CD4-positive, alpha-beta T cell treated with Interleukin-1 beta for 1 hour (primary cell): ENCODE results near the gene TMEM11.
"Not testable (repeated sequence)": the region's sequence is repeated elsewhere in the genome, so short reads cannot be mapped to it uniquely, and the experiment has no call there.

Experiments
- DNase-seq, 2 donors: peaks; one replicate each; pipeline ENCODE4 v3.0.0-alpha.2; 2020 to 2022

TMEM11 gene

GRCh38 chr17:21210411-21211076 lies 3.4 kb downstream of the TMEM11 start:
- DNase-seq, result no peak

GRCh38 chr17:21209511-21210175 lies 4.3 kb downstream of the TMEM11 start:
- DNase-seq, result no peak

GRCh38 chr17:21208352-21208751 lies 5.6 kb downstream of the TMEM11 start:
- DNase-seq, result no peak

- no peak for DNase-seq
These were observed 9.0 kb downstream of the TMEM11 start for GRCh38 chr17:21204935-21205334.

- no peak for DNase-seq
These were observed 11.4 kb downstream of the TMEM11 start for GRCh38 chr17:21202512-21202911.

GRCh38 chr17:21201874-21202273 lies 12.1 kb downstream of the TMEM11 start:
- DNase-seq, result no peak

GRCh38 chr17:21201298-21201595 lies 12.7 kb downstream of the TMEM11 start:
- DNase-seq, result no peak

- no peak for DNase-seq
These were observed 13.2 kb downstream of the TMEM11 start for GRCh38 chr17:21200590-21201297.

- DNase-seq, result no peak
These were observed 14.1 kb downstream of the TMEM11 start for GRCh38 chr17:21199856-21200255.

- DNase-seq, result no peak
These were observed 14.7 kb downstream of the TMEM11 start for GRCh38 chr17:21199311-21199710.

GRCh38 chr17:21198411-21198810 lies 15.6 kb downstream of the TMEM11 start:
- no peak for DNase-seq

GRCh38 chr17:21196126-21196525 lies 17.8 kb downstream of the TMEM11 start:
- no peak for DNase-seq

GRCh38 chr17:21194703-21195102 lies 19.3 kb downstream of the TMEM11 start:
- no peak for DNase-seq

GRCh38 chr17:21194226-21194625 lies 19.7 kb downstream of the TMEM11 start:
- DNase-seq, result no peak

GRCh38 chr17:21193031-21193430 lies 20.9 kb downstream of the TMEM11 start:
- no peak for DNase-seq

GRCh38 chr17:21192414-21192813 lies 21.5 kb downstream of the TMEM11 start:
- not testable (repeated sequence) for DNase-seq

GRCh38 chr17:21191698-21192097 lies 22.3 kb downstream of the TMEM11 start:
- DNase-seq, result no peak

- no peak for DNase-seq
These were observed 23.9 kb downstream of the TMEM11 start for GRCh38 chr17:21190078-21190477.

GRCh38 chr17:21189361-21189760 lies 24.6 kb downstream of the TMEM11 start:
- DNase-seq, result no peak

GRCh38 chr17:21186399-21187187 lies 27.4 kb downstream of the TMEM11 start:
- DNase-seq, result peak in 1 of 2 donors; percentile 16

GRCh38 chr17:21185061-21185460 lies 28.9 kb downstream of the TMEM11 start:
- DNase-seq, result no peak

- no peak for DNase-seq
These were observed 29.4 kb downstream of the TMEM11 start for GRCh38 chr17:21184570-21184969.

GRCh38 chr17:21183468-21183867 lies 30.5 kb downstream of the TMEM11 start:
- DNase-seq, result no peak
